Suppressor macrophage (primary cell): ENCODE results near the gene PHYHIPL.
"Not testable (repeated sequence)": the region's sequence is repeated elsewhere in the genome, so short reads cannot be mapped to it uniquely, and the experiment has no call there.

Experiments used
- DNase-seq, 4 experiments: peaks; one replicate each; pipeline ENCODE4 v3.0.0-alpha.2; 2020 to 2022

PHYHIPL gene

DNA sequence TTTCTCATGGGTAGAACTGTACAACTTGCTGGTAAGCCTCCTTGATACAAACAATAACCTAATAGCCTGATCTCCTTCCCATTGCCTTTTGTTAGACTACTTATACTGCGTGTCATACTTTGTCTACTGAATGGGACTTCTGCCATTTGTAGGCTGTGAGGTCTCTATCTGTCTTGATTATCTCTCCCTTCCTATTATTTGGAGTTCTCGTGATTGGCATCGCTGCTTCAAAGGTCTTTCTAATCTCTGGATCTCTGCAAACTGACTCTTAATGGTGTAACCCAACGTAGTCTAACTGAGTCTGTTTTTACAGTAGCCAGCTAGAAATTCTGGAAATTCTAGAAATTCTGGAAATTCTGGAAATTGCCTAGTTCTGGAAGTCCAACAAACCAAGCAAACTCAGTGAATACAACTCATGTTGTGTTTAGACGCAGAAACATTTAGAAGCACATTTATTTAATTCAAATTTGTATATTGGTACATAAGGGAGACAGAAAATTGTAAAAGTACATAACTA lies 29.8 kb downstream of the PHYHIPL start:
- no peak for DNase-seq

DNA sequence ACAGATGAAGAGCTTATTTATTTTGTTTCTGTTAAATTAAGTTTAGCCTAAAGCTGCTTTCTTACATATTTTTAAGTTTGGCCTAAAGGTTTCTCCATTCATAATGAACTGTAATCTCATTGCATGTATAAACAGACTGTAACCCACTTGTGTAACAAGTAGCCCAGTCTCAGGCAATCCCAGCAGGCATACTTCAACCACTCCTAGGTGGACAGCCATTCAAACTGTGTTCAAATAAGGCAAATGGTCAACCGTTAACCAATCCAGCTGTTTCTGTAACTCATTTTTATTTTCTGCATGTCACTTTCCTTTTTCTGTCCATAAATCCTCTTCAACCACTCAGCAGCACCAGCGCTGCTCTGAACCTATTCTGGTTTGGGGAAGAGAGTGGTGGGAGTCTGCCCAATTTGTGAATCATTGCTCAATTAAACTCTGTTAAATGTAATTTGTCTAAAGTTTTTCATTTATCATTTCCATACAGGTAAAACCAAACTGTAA lies 35.9 kb downstream of the PHYHIPL start:
- DNase-seq = no peak

DNA sequence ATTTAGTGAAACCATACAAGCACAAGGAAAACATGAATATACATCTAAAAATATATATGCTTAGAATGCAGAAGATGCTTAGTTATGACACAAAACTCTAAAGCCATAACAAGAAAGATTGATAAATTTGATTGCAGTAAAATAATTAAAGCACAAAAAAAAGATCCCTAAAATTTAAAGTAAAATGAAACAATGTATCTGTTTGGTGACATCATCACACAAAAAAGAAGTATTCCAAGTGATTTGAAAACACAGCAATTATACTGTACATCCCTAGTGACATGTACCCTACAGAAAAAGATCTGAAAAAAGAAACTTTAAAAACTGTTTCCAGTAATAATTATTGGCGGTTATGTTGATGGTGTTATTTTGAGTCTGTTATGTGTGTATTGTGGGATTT lies 37.7 kb downstream of the PHYHIPL start:
- no peak for DNase-seq

DNA sequence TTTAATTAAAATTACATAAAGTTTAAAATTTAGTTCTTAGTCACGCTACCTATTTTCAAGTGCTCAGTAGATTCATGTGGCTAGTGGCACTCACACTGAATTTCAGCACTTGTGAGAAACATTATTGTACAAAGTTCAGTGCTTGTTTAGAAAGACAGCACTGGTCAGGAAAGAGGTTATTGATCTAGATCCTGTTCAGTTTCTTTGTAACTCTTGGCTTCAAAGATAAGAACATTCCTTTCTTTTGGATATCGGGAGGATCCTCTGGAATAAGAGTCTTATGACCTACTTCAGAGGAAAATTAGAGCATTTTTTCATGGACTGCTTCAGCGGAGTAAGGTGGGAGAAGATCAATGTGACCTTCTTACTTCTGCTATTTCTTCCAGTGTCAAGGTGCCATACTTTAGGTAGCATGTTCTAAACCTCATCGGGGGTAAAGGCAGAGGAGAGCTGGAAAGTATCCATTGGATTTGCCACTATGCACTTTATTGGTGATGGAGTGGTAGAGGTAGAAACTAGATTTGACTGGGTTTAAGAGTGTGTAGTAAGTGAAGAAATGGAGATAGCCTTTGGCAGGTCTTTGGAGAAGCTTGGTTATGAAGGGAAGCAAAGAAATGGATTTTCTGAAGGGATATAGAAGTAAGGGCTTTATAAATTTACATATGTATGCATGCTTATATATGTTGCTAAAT lies 39.9 kb downstream of the PHYHIPL start:
- DNase-seq = no peak

DNA sequence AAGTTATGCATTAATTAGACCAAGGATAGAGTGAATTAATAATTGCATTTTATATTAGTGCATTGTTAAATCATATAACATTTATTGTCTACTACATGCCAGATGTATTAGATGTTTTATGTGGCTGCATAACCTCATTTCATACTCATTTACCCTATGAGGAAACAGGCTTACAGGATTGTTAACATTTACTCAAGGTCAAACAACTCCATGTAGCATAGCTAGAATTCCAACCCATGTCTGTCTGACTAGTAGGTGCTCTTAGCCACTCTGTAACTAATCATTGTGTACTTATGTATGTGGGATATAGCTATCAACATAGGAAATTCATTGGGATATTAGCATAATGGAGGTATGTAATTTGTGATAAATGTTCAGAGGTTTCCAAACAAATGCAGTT lies 46.3 kb downstream of the PHYHIPL start:
- no peak for DNase-seq

DNA sequence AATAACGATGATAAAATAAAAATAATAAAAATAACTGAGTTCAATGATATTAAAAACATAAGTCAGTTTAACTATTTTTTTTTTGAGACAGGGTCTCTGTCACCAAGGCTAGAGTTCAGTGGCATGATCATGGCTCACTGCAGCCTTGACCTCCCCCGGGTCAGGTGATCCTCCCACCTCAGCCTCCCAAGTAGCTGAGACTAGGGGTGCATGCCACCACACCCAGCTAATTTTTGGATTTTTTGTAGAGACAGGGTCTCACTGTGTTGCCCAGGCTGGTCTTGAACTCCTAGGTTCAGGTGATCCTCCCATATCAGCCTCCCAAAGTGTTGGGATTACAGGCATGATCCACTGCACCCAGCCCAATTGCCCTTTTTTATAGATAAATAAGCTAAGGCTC lies 47.2 kb downstream of the PHYHIPL start:
- DNase-seq = not testable (repeated sequence)

DNA sequence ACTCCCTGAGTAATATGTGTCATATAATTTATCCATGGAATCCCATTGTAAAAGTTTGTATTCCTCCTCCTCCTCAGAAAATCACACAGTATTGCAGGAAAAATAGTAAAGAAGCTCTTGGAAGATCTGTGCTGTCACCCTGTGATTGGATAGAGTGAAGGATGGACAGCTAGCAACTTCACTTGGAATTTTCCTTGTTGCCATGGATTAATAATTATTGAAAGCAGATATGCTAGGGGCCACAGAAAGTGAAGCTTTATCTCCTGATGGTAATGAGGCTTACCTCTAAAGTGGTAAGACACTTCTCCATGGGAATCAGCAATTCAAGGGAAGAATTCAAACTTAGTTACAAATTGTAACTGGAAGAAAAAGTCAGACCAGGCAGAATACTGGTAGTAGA lies 48.8 kb downstream of the PHYHIPL start:
- no peak for DNase-seq

DNA sequence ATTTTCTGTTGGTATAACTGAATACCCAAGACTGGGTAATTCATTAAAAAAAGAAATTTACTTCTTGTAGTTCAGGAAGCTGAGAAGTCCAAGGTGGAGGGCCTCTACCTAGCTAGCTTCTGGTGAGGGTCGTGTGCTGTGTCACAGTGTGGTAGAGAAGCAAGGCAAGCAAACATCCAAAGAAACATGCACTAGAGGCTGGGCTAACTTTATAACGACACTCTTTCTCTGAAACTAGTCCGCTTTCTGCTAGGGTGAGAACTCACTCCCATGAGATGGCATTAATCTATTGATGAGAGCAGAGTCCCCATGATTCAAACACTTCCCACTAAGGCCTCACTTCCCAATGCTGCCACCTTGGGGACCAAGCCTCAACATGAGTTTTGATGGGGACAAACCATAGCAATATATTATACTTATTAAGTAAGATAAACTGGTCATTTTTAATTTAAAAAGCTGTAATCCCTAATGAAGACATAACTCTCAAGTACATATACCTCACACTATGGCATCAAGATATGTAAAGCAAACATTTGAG lies 50.8 kb downstream of the PHYHIPL start:
- no peak for DNase-seq

DNA sequence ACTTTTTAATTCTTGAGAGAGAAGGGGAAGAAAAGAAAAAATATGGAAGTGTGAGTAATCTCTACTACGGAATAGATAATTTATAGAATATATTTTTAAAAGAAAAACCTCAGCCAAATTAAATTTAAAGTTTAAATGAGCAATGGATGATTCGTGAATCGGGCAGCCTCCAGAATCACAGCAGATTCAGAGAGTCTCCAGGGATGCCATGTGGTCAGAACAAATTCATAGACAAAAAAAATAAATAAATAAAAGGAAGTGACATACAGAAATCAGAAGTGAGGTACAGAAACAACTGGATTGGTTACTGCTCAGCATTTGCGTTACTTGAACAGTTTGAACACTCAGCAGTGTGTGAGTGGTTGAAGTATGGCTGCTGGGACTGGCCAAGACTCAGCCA lies 53.0 kb downstream of the PHYHIPL start:
- no peak for DNase-seq

DNA sequence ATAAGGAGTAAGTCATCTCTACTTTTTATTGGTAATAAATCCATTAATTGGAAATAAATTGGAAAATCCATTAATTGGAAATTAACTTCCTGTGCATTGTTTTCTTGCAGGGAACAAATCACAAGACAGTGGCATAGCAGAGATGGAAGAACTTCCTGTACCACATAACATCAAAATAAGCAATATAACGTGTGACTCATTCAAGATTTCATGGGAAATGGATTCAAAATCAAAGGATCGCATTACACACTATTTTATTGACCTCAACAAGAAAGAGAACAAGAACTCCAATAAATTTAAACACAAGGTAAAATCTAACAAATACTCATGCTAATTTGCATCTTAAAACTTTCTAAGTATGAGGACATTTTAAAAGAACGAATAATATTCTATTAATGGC lies 57.8 kb downstream of the PHYHIPL start:
- DNase-seq = no peak

DNA sequence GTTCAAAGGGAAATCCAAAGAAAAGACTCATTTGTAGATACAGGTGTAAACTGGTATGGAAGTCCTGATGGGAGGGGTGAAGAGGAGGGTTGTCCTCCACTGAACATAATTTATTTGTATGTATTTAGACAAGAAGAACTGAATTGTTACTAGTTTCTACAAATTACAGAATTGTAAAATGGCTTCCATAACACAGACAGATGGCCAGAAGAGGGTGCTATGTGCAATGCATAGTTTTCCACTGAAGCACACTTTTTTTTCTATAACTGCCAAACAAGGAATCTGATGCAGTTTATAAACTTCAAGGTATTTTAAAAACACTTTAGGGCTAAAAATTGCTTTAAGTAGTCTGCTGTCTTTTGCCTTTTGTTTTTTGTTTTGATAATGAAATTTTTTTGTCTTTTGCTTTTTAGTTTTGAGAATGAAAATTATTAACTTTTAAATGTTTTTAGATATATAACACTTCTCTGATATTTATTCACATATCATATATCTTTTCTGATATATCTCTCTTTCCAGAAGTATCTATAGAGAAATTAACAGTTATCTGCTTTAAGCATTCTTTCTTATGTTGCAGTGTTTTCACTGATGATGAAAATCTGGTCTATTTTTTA lies 58.5 kb downstream of the PHYHIPL start:
- DNase-seq = peak; percentile 13 to 39 (median 30)

DNA sequence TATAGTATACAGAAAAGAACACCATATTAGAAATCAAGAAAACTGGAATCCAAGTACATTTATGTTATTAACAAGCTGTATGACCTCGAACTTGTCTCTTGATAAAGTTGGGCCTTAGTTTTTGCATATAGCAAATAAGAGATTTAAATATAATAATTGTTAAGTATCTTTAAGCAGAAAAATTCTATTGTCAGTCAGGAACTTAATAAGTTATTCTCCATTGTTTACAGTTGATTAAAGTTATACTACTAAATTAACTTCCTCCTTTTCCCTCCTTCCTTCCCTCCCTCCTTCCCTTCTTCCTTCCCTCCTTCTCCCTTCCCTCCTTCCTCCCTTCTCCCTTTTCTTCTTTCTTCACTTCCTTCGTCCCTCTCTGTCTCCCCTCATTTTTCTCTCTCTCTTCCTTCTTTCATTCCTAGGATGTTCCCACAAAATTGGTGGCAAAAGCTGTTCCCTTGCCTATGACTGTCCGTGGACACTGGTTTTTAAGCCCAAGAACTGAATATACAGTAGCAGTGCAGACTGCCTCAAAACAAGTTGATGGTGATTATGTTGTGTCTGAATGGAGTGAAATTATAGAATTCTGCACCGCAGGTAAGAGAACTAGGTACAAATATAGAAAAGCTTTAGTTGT lies 59.7 kb downstream of the PHYHIPL start:
- no peak for DNase-seq

DNA sequence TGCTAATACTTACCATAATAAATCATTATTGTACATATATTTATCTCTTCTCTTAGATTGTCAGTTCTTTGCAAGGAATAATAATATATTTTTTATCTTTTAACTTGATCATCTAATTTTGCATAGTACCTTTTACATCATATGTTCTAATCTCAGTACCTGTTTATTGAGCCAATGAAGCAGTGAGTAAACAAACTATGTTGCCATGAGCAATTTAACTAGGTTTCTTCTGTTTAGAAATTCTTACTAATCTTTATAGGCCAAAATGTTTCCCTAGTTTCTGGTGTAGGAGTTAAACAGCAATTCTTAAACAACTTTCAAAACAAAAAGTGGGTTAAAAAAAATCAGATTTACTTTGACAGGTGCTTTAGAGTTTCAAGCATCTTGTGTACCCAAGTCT lies 61.3 kb downstream of the PHYHIPL start:
- no peak for DNase-seq

DNA sequence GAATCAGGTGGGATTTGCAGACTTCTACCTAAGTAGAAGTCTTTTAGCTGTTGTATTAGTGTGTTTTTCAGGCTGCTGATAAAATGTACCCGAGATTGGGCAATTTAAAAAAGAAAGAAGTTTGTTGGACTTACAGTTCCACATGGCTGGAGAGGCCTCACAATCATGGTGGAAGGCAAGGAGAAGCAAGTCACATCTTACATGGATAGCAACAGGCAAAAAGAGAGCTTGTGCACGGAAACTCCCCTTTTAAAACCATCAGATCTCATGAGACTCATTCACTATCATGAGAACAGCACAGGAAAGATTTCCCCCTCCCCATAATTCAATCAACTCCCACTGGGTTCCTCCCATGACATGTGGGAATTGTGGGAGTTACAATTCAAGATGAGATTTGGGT lies 62.7 kb downstream of the PHYHIPL start:
- DNase-seq = not testable (repeated sequence)

DNA sequence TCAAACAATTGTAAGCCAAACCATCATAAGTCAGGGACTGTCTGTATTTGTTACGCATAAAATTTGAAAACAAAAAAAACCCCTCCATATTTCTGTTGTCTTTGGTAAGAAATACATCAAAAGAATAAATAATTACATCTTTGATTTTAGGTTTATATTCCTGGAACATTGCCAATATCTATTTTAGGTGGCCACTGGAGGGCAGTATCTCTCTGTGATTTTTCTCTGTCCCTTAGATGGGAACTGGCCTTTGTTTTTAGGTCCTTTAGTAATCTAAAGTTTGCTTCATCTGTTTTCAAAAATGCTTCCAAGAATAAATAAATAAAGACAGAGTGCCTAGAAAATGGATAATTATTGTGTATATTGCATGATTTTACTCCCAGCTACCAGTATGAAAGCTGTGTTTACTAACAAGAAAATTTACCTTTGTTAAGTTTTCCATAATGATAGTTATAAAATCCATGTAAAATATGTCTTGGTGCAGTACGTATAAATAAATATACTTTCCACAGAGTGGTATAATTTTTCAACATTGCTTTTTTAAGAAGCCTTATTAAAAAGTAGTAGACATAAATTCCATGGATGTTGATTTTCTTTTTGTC lies 64.2 kb downstream of the PHYHIPL start:
- peak; percentile 36 to 73 (median 54) for DNase-seq

DNA sequence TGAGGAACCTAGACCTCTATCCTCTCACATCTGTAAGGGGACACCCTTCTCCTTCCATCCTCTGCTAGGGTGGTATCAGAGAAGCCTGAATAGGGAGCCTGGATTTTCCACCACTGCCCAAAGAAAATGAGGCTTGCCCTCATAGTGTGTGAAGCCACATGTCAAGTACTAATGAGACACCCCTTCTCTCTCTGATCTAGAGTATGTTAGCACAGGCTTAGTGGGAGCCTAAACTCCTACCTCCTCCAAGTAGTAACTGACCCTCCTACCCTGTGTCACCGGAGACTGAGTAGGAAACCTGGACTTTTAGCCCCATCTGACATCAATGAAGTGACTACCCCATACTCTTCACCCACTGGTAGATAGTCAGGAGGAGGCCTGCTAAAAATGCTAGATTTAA lies 65.6 kb downstream of the PHYHIPL start:
- no peak for DNase-seq

DNA sequence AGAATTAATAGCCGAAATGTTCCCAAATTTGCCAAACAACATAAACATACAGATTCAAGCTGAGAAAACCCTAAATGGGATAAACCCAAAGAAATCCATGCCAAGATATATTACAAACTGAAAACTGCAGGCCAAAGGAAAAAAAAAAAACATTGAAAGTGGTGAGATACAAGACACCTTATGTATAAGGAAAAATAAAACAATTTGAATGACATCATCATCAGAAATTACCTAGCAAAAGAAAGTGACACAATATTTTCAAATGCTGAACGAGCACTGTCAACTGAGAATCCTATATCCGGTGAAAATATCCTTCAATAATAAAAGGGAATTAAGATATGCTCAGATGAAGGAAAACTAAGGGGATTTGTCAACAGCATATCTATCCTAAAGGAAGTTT lies 66.5 kb downstream of the PHYHIPL start:
- DNase-seq = no peak

DNA sequence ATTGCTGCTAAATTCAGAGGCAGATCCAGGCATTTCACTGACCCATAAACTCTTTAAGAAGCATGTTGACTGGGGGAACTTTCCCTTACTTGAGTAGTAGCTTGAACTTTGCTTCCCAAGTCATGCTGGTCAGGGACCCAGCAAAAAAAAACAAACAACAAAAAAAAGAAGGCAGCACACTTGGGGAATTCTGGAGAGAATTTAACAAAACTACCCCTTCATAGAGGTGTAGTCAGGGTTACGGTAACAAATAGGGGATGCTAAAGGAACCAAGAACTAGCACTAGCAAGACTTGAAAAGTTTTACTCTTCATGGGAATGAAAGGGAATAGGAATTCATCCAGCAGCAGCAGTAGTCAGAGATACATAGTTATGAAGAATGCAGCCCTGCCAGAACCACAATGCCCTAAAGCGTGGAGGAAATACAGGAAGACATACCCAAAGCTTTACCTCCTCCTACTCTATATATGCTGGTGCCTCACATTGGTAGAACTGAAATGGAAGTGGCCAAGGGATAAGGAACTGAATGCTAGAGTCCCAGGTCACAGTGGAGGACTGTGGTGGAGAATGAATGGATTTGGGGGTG lies 67.3 kb downstream of the PHYHIPL start:
- no peak for DNase-seq

DNA sequence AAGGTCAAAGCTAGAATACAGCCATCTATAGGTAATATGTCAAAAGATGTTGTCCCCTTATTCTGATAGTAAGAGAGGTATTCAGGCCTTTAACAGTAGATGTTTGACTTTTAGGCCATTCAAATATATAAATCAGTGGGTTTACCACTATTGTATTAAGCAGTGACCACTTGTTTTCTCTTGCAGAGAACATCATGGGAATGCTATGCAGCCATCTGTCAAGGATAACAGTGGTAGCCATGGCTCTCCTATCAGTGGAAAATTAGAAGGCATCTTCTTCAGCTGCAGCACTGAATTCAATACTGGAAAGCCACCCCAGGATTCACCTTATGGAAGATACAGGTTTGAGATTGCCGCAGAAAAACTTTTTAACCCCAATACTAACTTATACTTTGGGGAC lies 68.4 kb downstream of the PHYHIPL start:
- no peak for DNase-seq

DNA sequence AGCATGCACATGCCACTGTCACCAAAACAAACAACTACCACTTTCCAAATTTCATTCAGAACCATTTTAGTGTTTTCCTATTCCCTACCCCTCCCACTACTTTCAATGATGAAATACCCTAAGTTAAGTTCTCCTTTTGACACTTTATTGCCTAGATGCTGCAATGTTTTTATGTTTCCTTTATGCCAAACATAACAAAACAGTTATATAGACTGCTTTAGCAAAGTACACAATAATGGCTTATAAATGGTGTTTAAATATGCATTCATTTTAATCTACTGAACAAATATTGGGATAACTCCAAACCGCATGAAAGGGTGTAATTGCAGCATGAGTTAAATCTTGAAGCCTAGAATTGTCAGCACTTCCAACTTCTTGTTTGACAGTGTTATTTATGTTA lies 69.2 kb downstream of the PHYHIPL start:
- peak in 2 of 4 experiments; percentile 44 to 46 for DNase-seq

DNA sequence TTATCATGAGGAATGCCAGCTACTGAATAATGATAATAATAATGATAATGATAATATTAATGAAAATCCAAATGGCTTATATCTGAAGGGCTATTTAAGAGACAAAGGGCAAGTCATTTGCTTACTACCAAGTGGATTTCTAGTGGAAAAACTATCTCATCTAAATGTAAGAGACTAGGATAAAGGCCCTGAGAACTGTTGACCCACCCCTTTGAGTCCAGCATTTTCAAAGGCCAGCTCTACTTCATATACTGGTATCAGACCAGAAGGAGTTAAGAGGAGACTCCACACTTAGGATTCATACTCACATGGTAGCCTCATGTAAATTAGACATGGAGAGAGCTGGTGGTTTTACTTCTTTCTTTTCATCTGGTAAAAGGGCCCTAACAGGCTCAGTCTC lies 76.0 kb downstream of the PHYHIPL start:
- no peak for DNase-seq

DNA sequence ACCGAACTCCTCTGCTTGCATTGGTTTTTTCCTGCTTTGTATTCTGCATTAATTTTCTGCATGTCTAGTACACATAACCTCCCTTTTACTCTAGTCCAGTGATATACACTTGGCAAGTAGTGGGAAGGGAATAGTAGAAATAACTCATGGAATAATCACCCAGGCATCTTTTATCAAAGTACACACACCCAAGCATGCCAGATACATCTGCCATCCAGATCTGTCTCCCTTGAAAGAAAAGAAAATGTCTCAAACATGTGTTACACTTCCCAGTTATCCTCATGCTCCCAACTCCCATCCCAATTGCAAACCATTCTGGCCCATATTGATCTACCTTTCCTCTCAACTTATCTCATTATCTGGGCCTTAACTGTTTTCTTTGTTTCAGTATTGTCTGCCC lies 79.0 kb downstream of the PHYHIPL start:
- no peak for DNase-seq

DNA sequence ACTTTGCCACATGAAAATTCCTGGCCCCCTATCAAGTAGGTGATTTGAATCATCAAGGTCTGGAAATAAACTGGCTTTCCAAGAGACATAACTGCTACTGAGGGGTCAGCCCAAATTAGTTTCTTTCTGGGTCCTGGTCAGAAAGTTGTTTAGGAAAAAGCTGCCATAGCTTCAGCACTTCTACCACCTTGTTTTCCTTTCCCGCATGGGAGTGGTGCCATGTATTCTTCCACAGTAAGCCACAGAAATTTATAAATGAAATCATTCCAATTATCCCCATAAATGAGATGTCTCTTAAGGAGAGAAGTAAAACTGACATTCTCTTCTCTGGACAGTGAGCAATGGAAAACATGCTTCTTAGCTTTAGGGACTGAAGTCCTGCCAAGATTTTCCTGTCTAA lies 80.8 kb downstream of the PHYHIPL start:
- no peak for DNase-seq
